Measurements from ENCODE around the gene TSPAN9. TPM values are rescaled to one million over a fixed set of nuclear protein-coding genes. Genes with fewer than 3 reads are reported as not detected.

TSPAN9 gene
- total RNA-seq, 1 experiment from 2014 or later = 35.5 TPM

DNA sequence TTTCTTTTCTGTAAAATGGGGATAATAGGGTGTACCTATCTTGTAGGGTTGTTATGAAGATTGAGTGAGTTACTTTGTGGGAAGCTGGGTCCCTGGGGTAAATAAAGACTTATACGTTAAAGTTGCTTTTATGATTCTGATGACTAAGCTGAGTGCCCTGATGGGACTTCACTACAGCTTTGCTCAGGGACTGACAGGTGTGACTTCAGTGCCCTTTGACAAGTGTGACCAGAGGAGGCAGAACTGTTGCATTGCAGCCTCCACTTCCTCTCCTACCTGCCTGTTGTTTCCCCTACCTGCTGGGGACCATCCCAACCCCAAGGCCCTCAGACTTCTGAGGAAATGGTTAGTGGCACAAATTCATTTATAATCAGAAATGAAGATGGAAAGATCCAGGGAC is 119.3 kb downstream of the TSPAN9 start:
- no TSS peak for BruUV-seq (replicated peaks)
- H3K27ac ChIP-seq (ENCODE audit: low read depth, low read length, poor library complexity, severe bottlenecking) = no peak overlapping the region

DNA sequence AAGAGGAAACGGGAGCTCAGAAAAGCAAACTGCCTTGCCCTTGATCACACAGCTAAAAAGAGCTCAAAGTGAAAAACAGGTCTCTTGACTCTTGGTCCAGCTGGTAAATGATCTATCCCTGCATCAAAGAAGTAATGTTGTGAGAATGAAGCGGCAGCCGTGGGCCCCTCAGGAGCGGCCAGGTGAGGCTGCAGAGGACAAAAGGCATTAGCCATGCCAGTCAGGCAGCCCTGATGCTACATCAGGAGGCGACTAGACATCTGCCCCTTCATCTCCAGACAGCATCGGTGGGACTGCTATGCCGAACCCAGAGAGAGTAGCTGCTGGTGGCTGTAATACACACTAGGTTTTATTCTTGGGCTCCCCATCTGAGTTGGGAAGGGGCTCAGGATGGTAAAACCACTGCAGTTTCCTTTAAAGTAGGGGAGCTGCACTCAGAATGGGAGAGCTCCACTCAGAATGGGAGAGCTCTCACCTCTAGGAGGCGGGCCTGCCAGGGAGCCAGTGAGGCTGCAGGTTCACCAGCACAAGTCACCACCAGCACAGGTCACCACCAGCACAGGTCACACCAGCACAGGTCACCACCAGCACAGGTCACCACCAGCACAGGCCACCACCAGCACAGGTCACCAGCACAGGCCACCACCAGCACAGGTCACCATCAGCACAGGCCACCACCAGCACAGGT is 120.1 kb downstream of the TSPAN9 start:
- DNase-seq (ENCODE audit: low spot score) = no peak
- Histone ChIP-seq H3K36me3 (ENCODE audit: insufficient read depth, low read length, poor library complexity, severe bottlenecking) (no peaks in the 10 kb centered on the region), H3K27me3 (replicated peaks; ENCODE audit: insufficient read depth, low read depth, low read length, poor library complexity) (peaks cover 6% of the 10 kb centered on the region), H3K27ac (ENCODE audit: low read depth, low read length, poor library complexity, severe bottlenecking) (no peak overlapping the region), H3K4me1 (ENCODE audit: insufficient read depth, low read length, poor library complexity, severe bottlenecking) (peaks cover 37% of the 10 kb centered on the region), H3K9me3 (ENCODE audit: low read depth, low read length, poor library complexity, severe bottlenecking) (no peaks in the 10 kb centered on the region), H3K4me3 (ENCODE audit: low read depth, low read length, poor library complexity, severe bottlenecking) (no peak overlapping the region)
- BruUV-seq (replicated peaks) = no TSS peak
- TF ChIP-seq, protein P1, sequence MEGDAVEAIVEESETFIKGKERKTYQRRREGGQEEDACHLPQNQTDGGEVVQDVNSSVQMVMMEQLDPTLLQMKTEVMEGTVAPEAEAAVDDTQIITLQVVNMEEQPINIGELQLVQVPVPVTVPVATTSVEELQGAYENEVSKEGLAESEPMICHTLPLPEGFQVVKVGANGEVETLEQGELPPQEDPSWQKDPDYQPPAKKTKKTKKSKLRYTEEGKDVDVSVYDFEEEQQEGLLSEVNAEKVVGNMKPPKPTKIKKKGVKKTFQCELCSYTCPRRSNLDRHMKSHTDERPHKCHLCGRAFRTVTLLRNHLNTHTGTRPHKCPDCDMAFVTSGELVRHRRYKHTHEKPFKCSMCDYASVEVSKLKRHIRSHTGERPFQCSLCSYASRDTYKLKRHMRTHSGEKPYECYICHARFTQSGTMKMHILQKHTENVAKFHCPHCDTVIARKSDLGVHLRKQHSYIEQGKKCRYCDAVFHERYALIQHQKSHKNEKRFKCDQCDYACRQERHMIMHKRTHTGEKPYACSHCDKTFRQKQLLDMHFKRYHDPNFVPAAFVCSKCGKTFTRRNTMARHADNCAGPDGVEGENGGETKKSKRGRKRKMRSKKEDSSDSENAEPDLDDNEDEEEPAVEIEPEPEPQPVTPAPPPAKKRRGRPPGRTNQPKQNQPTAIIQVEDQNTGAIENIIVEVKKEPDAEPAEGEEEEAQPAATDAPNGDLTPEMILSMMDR (conservative IDR thresholded peaks at IDR 0.05; ENCODE audit: low read depth, low read length) = no peak
- no peak for TF ChIP-seq EZH2 (IDR thresholded peaks at IDR 0.05; ENCODE audit: borderline replicate concordance, low read depth, low read length, poor library complexity, severe bottlenecking)
- intact Hi-C loops (cut with micrococcal nuclease; ENCODE audit: unreplicated experiment) = no loop called here
- ChIA-PET CTCF (no interaction called here), POLR2A (ENCODE audit: low non-redundant PET) (interaction anchor here (1.2 kb wide), 1 partner anchor 39 kb away, joined by 3 read pairs; no protein-coding TSS in a partner anchor)

More for the DNA sequence above, 119.3 kb downstream of the TSPAN9 start:
- no peak for DNase-seq (ENCODE audit: low spot score)
- intact Hi-C loops (cut with micrococcal nuclease; ENCODE audit: unreplicated experiment) = no loop called here
- H3K4me1 ChIP-seq (ENCODE audit: insufficient read depth, low read length, poor library complexity, severe bottlenecking) = peaks cover 33% of the 10 kb centered on the region
- no peaks in the 10 kb centered on the region for H3K9me3 ChIP-seq (ENCODE audit: low read depth, low read length, poor library complexity, severe bottlenecking)
- POLR2A ChIA-PET (ENCODE audit: low non-redundant PET) = interaction anchor here (1.2 kb wide), 1 partner anchor 39 kb away, joined by 3 read pairs; no protein-coding TSS in a partner anchor
- H3K27me3 ChIP-seq (replicated peaks; ENCODE audit: insufficient read depth, low read depth, low read length, poor library complexity) = peaks cover 6% of the 10 kb centered on the region
- H3K4me3 ChIP-seq (ENCODE audit: low read depth, low read length, poor library complexity, severe bottlenecking) = no peak overlapping the region
- no peaks in the 10 kb centered on the region for H3K36me3 ChIP-seq (ENCODE audit: insufficient read depth, low read length, poor library complexity, severe bottlenecking)
- CTCF ChIA-PET = no interaction called here
- TF ChIP-seq, protein P1 (conservative IDR thresholded peaks at IDR 0.05; ENCODE audit: low read depth, low read length) = no peak
- TF ChIP-seq EZH2 (IDR thresholded peaks at IDR 0.05; ENCODE audit: borderline replicate concordance, low read depth, low read length, poor library complexity, severe bottlenecking) = no peak

DNA sequence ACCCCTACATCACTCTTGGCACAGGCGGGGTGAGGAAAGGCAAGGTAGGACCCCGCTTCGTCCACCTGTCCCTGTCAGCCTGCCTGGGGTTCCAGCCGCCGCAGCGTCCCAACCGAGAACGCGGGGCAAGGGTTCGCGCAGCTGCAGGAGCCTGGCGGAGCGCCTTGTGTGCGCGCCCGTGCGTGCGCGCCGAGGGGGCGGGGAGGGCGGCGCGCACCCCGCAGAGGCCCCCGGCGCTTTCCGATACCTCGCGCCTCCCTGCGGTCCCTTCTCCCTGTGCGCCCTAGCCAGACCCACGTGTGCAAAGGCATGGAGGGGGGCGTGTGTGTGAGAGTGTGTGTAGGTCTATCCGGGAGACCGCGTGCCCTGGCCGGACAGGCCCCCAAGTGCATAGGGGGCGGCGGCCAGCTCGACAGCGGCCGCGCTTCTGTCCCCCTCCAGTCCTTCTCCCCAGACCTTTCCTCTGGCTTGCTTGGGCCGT is 122.4 kb downstream of the TSPAN9 start:
- H3K27ac ChIP-seq (ENCODE audit: low read depth, low read length, poor library complexity, severe bottlenecking) = no peak overlapping the region
- ChIA-PET CTCF (no interaction called here), POLR2A (ENCODE audit: low non-redundant PET) (no interaction called here)
- TF ChIP-seq, protein P1 (conservative IDR thresholded peaks at IDR 0.05; ENCODE audit: low read depth, low read length) = no peak
- no peak for TF ChIP-seq EZH2 (IDR thresholded peaks at IDR 0.05; ENCODE audit: borderline replicate concordance, low read depth, low read length, poor library complexity, severe bottlenecking)
- peak overlapping the region; percentile 53 for H3K4me3 ChIP-seq (ENCODE audit: low read depth, low read length, poor library complexity, severe bottlenecking)
- no peaks in the 10 kb centered on the region for H3K36me3 ChIP-seq (ENCODE audit: insufficient read depth, low read length, poor library complexity, severe bottlenecking)
- BruUV-seq (replicated peaks) = no TSS peak
- intact Hi-C loops (cut with micrococcal nuclease; ENCODE audit: unreplicated experiment) = loop anchor here (2.0 to 5.0 kb wide), 2 partner anchors 42 to 123 kb away; partner anchors contain the start of gene TSPAN9
- peak; percentile 70 for DNase-seq (ENCODE audit: low spot score)
- H3K9me3 ChIP-seq (ENCODE audit: low read depth, low read length, poor library complexity, severe bottlenecking) = no peaks in the 10 kb centered on the region
- H3K27me3 ChIP-seq (replicated peaks; ENCODE audit: insufficient read depth, low read depth, low read length, poor library complexity) = peaks cover 6% of the 10 kb centered on the region
- peaks cover 35% of the 10 kb centered on the region for H3K4me1 ChIP-seq (ENCODE audit: insufficient read depth, low read length, poor library complexity, severe bottlenecking)
